GM19351 (cell line): Measurements from ENCODE around the gene KCNT2.
"Not testable (repeated sequence)": the region's sequence is repeated elsewhere in the genome, so short reads cannot be mapped to it uniquely, and the experiment has no call there.

Source experiments
- ATAC-seq: cut with Tn5 transposase; IDR thresholded peaks from one replicate; pipeline ENCODE4 v1.9.1; 2021; ENCODE audit warnings: mild to moderate bottlenecking, moderate library complexity; ENCODE audit not compliant: unreplicated experiment

The KCNT2 gene

GRCh38 chr1:196516373-196516772, 91.9 kb downstream of the KCNT2 start:
- no peak for ATAC-seq

DNA sequence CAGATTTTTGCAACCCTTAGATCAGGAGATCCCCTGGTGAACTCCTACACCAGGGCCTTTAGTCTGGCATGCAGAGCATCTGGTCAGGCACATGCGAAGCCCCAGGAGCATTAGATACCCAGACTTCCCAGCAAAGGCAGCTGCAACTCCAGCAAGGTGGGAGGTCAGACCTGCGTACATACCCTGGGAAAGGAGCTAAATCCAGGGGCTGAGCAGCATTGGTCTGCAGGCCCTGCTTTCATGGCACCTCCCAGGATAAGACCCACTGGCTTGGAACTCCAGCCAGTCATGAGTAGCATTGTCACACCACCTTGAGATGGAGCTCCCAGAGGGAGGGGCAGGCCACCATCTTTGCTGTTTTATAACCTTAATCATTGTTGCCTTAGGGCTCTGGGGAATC, 92.3 kb downstream of the KCNT2 start:
- ATAC-seq, result no peak

- ATAC-seq, result no peak
These were observed 94.4 kb downstream of the KCNT2 start for GRCh38 chr1:196513821-196514220.

- ATAC-seq, result no peak
These were observed 97.8 kb downstream of the KCNT2 start for GRCh38 chr1:196510451-196510850.

DNA sequence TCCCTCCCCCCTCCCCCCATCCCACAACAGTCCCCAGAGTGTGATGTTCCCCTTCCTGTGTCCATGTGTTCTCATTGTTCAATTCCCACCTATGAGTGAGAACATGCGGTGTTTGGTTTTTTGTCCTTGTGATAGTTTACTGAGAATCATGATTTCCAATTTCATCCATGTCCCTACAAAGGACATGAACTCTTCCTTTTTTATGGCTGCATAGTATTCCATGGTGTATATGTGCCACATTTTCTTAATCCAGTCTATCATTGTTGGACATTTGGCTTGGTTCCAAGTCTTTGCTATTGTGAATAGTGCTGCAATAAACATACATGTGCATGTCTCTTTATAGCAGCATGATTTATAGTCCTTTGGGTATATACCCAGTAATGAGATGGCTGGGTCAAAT, 104.0 kb downstream of the KCNT2 start:
- ATAC-seq, result not testable (repeated sequence)

GRCh38 chr1:196502437-196502836, 105.8 kb downstream of the KCNT2 start:
- ATAC-seq, result no peak

DNA sequence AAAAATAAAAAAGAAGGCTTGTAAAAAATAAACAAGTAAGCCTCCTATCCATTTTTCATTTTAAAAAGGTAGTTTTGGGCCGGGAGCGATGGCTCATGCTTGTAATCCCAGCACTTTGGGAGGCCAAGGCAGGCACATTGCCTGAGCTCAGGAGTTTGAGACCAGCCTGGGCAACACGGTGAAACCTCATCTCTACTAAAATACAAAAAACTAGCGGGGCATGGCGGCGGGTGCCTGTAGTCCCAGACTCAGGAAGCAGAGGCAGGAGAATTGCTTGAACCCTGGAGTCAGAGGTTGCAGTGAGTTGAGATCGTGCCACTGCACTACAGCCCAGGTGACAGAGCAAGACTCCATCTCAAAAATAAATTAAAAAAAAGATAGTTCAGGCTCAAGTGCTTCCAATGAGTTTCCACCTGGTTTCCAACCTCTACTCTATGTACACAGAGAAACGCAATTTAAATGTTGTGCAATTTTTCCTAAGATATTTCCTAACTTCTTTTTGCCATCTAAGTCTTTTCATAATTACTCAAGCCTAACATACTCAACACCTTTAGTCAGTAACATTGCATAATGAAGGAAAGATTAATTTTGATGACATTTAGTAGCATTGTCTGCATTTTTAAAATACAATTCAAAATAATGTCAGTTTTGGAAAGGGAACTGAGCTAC, 106.3 kb downstream of the KCNT2 start:
- ATAC-seq, result no peak

- no peak for ATAC-seq
These were observed 110.4 kb downstream of the KCNT2 start for GRCh38 chr1:196497817-196498216.

DNA sequence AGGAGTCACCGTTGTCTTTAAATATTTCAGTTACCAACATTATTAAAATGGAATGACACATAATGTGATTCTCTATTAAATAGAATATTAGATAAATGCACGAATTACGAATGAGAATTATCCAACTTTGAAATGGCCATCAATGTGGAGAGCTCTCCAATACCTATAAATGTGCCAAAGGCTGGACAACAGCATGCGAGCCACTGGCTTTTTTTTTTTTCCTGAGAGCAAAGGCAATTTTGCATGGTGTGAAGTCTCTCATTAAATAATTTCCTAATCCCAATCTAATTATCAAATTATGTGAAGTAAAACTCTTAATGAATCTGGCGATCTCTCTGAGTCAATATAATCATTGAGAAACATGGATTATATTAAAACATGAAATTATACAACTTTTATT, 113.5 kb downstream of the KCNT2 start:
- no peak for ATAC-seq

GRCh38 chr1:196493881-196494280, 114.4 kb downstream of the KCNT2 start:
- no peak for ATAC-seq

DNA sequence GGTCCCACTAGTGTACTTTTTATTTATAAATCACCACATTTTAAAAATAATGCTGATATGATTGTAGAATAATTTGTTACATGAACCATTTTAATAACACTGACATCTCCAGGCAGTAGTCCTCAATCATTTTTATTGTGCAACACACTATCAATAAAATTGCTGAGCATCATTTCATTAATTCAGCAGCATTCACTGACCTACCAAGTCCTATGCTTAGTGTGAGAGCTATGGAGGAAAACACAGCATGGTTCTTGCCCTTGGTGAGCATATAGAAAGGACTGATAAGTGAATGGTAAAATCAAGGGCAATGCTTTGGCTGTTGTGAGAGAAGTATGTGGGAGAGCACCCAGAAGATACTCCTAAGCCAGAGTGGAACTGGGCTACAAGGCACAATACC, 119.7 kb downstream of the KCNT2 start:
- ATAC-seq, result no peak

GRCh38 chr1:196486346-196486745, 121.9 kb downstream of the KCNT2 start:
- no peak for ATAC-seq

GRCh38 chr1:196481616-196482015, 126.6 kb downstream of the KCNT2 start:
- ATAC-seq, result no peak

DNA sequence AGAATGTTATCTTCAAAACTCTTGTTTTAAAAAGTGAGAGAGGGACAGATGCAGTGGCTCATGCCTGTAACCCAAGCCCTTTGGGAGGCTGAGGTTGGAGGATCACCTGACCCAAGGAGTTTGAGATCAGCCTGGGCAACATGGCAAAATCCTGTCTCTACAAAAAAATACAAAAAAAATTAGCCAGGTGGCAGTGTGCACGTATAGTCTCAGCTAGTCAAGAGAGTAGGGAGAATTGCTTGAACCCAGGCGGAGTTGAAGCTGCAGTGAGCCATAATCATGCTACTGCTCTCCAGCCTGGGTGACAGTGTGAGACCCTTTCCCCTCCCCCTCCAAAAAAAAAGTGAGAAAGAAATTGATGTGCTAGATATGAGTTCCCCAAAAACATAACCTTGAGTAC, 131.0 kb downstream of the KCNT2 start:
- ATAC-seq, result no peak

DNA sequence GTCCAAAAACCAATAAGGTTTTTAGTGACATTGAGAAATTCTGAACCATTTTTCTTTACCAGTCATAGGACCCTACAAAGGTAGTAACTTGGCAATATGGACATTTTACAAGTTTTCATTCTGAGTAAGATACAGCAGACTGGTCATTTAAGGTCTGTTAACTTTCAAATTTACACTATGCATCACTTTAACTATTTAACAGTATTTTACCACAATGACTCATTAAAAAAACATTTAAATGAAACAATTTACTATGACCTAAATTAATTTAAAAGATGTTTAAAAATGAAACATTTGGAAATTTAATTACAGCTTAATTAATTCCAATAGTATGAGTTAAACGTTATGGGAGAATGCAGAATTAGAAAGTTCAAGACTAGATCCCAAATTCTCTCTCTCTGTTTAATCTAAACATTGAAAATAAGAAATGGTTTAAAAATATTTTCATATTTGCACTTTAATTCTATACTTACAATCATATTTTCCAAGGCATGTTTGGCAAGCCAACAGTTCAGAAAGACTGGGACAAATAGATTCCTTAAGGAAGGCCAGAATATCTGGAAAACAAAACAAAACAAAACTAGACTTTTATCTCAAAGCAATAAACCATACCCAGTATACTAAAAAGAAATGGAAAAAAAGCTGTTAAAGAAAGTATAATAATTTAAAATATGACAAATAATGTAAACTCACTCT, 140.9 kb downstream of the KCNT2 start:
- no peak for ATAC-seq

DNA sequence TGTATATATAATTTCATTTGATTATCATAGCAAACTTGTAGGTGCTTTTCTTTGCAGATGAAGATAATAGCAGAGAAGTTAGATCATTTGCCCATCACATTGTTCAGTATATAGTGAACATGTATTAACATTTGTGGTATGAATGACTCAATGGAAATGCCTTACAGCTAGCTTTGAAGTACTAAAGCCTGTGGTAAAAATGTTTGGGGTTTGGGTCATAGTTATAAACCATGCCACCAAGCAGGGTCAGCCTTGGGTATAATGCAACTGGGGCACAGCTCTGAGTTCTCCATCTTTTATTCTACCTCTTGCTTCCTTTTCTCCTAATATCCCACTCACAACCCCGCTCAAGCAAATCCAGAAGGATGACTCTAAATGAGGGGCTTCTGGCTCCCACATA, 141.6 kb downstream of the KCNT2 start:
- no peak for ATAC-seq

DNA sequence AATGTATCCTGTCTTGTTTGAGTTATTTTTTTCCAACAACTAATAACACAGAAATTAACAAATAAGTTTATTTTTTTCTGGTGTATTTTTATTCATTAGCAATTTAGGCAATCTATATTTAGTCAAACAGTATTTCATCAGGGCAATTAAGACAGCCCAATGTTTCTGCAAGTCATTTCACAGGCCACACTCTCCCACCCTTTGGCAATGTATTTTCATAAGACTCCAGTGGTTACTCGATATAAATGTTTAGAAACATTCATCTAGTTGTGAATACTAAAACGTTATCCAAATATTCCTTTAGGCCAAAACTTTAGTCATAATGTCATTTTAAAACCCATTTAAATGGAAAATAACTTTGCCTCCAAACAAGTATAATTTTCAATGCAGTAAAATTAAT, 142.1 kb downstream of the KCNT2 start:
- no peak for ATAC-seq

- no peak for ATAC-seq
These were observed 143.7 kb downstream of the KCNT2 start for GRCh38 chr1:196464480-196464941.

- no peak for ATAC-seq
These were observed 146.2 kb downstream of the KCNT2 start for GRCh38 chr1:196462086-196462485.

DNA sequence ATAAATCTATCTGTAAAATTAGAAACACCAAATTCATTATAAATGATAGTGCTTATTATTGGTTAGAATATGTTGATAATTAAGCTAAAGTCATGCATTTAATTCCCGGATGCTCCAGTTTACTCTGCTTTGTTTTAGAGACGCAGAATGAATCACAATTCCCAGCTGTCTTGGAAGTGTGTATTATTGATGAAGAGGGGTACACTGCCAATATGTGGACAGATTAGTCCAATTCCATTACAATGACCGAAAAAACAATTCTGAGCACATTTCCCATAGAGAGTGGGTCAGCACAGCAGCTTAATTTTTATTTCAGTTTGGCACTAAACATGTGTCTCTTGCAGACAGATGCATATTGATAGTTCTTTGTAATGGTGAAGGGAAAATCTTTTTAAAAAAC, 146.7 kb downstream of the KCNT2 start:
- ATAC-seq, result no peak

DNA sequence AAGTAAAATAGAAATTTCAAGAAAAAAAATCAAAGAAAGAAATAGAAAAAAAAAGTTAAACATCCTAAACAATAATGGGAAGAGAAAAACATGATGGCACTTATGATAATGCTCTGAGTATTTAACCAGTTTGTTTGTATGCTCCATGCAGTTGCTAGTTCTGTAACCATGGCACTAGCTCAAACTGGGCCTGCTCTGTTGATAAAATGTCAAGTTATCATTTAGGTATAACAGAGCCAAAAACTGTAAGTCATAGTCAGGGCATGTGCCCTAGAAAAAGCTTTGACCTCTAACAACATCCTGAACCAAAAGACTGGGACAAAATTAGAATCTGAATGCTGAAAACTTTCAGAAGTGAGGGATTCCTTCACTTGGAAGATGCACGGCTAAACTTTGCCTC, 148.9 kb downstream of the KCNT2 start:
- ATAC-seq, result no peak

- ATAC-seq, result no peak
These were observed 153.4 kb downstream of the KCNT2 start for GRCh38 chr1:196454792-196455191.

DNA sequence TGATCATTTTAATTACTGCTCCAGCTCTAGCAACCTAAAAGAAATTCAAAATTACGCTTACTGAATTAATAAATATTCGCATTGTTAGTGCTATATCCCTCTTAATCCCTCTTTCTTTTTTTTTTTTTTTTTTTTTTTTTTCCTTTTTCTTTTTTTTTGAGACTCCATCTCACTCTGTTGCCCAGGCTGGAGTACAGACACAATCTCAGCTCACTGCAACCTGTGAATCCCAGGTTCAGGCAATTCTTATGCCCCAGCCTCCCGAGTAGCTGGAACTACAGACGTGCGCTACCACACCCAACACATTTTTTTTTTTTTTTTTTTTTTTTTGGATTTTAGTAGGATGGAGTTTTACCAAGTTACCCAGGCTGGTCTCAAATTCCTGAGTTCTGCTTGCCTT, 157.1 kb downstream of the KCNT2 start:
- no peak for ATAC-seq
